Thyroid gland (tissue), 4 donors: Measurements from ENCODE around the gene CTIF. TPM values are rescaled to one million over a fixed set of nuclear protein-coding genes. Genes with fewer than 3 reads are reported as not detected.

Experiments
- DNase-seq, 2 donors: peaks; one replicate each; pipeline ENCODE4 v3.0.0-alpha.2; 2019
- H3K27ac ChIP-seq, 3 donors: fragments of 200-600 bp; sonication (generic); 1 replicate in 2 of 3; 2 replicates in 1 of 3; pipeline ENCODE4 v1.5.1; 2016 to 2019; ENCODE audit warnings: mild to moderate bottlenecking in 1 of 3, moderate library complexity in 1 of 3
- H3K27me3 ChIP-seq: fragments of 200-600 bp; sonication (generic); one replicate; pipeline ENCODE4 v1.5.1; 2019
- H3K36me3 ChIP-seq, 2 donors: fragments of 200-600 bp; sonication (generic); one replicate each; pipeline ENCODE4 v1.5.1; 2016 to 2019
- H3K4me1 ChIP-seq, 2 donors: fragments of 200-600 bp; sonication (generic); one replicate each; pipeline ENCODE4 v1.5.1; 2017 to 2019
- H3K4me3 ChIP-seq, 3 donors: fragments of 200-600 bp; sonication (generic); replicated peaks in 1 of 3; 1 replicate in 2 of 3; 2 replicates in 1 of 3; pipeline ENCODE4 v1.5.1; 2016; ENCODE audit warnings: mild to moderate bottlenecking in 1 of 3
- H3K9me3 ChIP-seq: fragments of 200-600 bp; sonication (generic); one replicate; pipeline ENCODE4 v1.5.1; 2017
- CTCF ChIP-seq, 6 experiments: fragments of 200-600 bp in 3 of 6; fragments of 450-650 bp in 3 of 6; sonication (generic) in 3 of 6; IDR thresholded peaks; one replicate each; pipeline ENCODE4 v1.5.1; 2016 to 2019; ENCODE audit warnings: antibody characterized with exemption in 6 of 6, mild to moderate bottlenecking in 2 of 6, inconsistent platforms in 1 of 6, moderate library complexity in 1 of 6
- POLR2A ChIP-seq, 2 donors: fragments of 450-650 bp; IDR thresholded peaks; one replicate each; pipeline ENCODE4 v1.6.1; 2017; ENCODE audit warnings: antibody characterized with exemption in 2 of 2, mild to moderate bottlenecking in 2 of 2, moderate library complexity in 1 of 2
- WGBS, 2 donors: methylation state at CpG; one replicate each; pipeline ENCODE4 v1.1.5; 2017; 5-methylcytosine and 5-hydroxymethylcytosine counted together
- intact Hi-C: fragments of 100-400 bp; cut with DNase I; formaldehyde crosslinking; loops from one replicate; pipeline ENCODE4 v1.15.1; 2023
- total RNA-seq, 4 donors: library from RNA; depleted of rRNA; stranded (reverse); fragments of >200 nt; gene quantifications; one replicate each; pipeline ENCODE4 v1.2.3, GENCODE V29; 2016

The CTIF gene
- total RNA-seq, 4 donors from 2014 or later, result 18.7 to 29.8 (median 23.6) TPM

DNA sequence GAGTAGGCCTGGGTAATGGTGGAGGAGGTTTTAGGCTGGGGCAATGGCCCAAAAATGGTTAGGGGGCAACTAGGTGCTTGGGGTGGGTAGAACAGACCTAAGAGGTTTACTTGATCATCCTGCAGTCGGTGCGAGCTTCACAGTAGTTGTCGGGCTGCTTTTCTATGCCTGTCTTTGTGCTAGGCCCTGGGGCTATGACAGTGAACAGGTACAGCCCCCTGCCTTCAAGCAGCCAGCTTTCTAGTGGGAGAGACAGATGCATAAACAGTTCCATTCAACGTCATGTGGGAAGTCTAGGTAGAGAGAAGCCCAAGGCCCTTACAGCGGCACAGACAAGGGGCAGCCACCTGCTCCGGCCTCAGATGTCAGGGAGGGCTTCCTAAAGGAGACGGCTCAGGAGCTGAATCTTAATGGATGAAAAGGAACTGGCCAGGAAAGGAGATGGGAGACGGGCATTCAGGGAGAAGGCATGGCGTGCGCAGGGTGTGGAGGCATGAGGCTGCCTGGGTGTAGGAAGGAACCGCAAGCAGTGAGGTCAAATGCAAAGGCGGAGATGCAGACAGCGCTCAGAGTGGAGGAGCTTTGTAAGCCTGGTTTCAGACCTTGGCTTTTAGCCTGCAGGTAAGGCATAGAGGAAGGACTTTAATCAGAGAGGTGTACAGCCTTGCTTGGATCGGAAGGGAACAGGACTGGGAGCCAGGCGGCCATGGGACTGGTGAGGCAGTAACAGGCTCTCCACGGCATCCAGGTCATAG is 6.0 kb downstream of the CTIF start:
- intact Hi-C loops, result loop anchor here (10.0 kb wide), 1 partner anchor 70 kb away; no protein-coding TSS in a partner anchor
- H3K27me3 ChIP-seq, result no peaks in the 10 kb centered on the region
- H3K27ac ChIP-seq, result no peak overlapping the region
- peaks cover 7 to 9% of the 10 kb centered on the region in 2 donors for H3K4me1 ChIP-seq
- no peak for TF ChIP-seq POLR2A (IDR thresholded peaks at IDR 0.05)
- no peak for TF ChIP-seq CTCF (IDR thresholded peaks at IDR 0.05)
- H3K4me3 ChIP-seq, result no peak overlapping the region
- WGBS, 2 donors, result 96 to 97% methylated on average over 16 of the region's 16 CpGs
- DNase-seq, result no peak
- no peaks in the 10 kb centered on the region for H3K36me3 ChIP-seq
- H3K9me3 ChIP-seq, result no peaks in the 10 kb centered on the region

GRCh38 chr18:48545757-48546321 is 7.0 kb downstream of the CTIF start:
- H3K4me1 ChIP-seq, result peaks cover 6 to 7% of the 10 kb centered on the region in 2 donors
- no peaks in the 10 kb centered on the region for H3K36me3 ChIP-seq
- no peak for DNase-seq
- no peaks in the 10 kb centered on the region for H3K9me3 ChIP-seq
- H3K27ac ChIP-seq, result no peak overlapping the region
- no peak overlapping the region for H3K4me3 ChIP-seq
- 62 to 79% methylated on average over 8 to 12 of the region's 12 CpGs for WGBS, 2 donors
- H3K27me3 ChIP-seq, result no peaks in the 10 kb centered on the region
- no peak for TF ChIP-seq CTCF (IDR thresholded peaks at IDR 0.05)
- TF ChIP-seq POLR2A (IDR thresholded peaks at IDR 0.05), result no peak
- intact Hi-C loops, result loop anchor here (10.0 kb wide), 1 partner anchor 71 kb away; no protein-coding TSS in a partner anchor

DNA sequence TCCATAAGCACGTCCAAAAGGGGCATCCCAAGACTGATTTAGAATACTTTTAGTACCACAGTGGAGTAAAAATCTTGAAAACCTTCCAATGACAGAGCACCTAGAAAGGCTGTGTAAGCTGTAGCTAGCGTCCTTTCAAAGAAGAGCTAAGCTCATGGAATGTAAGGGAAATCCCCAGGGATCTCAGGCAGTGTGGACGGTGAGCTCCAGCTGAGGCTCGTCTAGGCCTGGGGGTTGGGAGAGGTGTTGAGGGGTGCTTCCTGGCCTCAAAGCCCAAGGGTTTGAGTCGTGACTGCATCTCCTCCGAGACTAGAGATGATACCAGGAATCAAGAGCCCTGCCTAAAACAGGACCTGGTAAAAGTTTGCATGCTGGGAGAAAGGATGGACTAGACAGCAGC is 7.6 kb downstream of the CTIF start:
- Histone ChIP-seq H3K27me3 (no peaks in the 10 kb centered on the region), H3K9me3 (no peaks in the 10 kb centered on the region), H3K4me1 (peaks cover 4 to 6% of the 10 kb centered on the region in 2 donors), H3K27ac (no peak overlapping the region), H3K36me3 (no peaks in the 10 kb centered on the region), H3K4me3 (no peak overlapping the region)
- 82 to 87% methylated on average over 6 of the region's 6 CpGs for WGBS, 2 donors
- TF ChIP-seq POLR2A (IDR thresholded peaks at IDR 0.05), result no peak
- TF ChIP-seq CTCF (IDR thresholded peaks at IDR 0.05), result no peak
- intact Hi-C loops, result loop anchor here (10.0 kb wide), 1 partner anchor 72 kb away; no protein-coding TSS in a partner anchor
- DNase-seq, result no peak

GRCh38 chr18:48547531-48547981 is 8.7 kb downstream of the CTIF start:
- no peak for DNase-seq
- Histone ChIP-seq H3K27me3 (no peaks in the 10 kb centered on the region), H3K4me1 (peaks cover 0 to 1% of the 10 kb centered on the region in 2 donors), H3K9me3 (no peaks in the 10 kb centered on the region), H3K27ac (no peak overlapping the region), H3K4me3 (no peak overlapping the region), H3K36me3 (no peaks in the 10 kb centered on the region)
- WGBS, 2 donors, result 88 to 94% methylated on average over 9 of the region's 9 CpGs
- intact Hi-C loops, result loop anchor here (10.0 kb wide), 1 partner anchor 73 kb away; no protein-coding TSS in a partner anchor
- TF ChIP-seq POLR2A (IDR thresholded peaks at IDR 0.05), result no peak
- no peak for TF ChIP-seq CTCF (IDR thresholded peaks at IDR 0.05)
